ENCODE data around the gene CDC42EP3.

CDC42EP3 gene

GRCh38 chr2:37653805-37654378, 17.6 kb downstream of the CDC42EP3 start:
- DNase-seq (ENCODE audit: insufficient read length) = no peak
- FAIRE-seq = peak; percentile 94
- TF ChIP-seq POLR2AphosphoS5 (IDR thresholded peaks at IDR 0.05; ENCODE audit: low read depth, low read length) (peak; percentile 94), POLR2A (IDR thresholded peaks at IDR 0.05; ENCODE audit: low read depth, low read length) (peak; percentile 90), TAF1 (IDR thresholded peaks at IDR 0.05; ENCODE audit: borderline replicate concordance, low read depth, low read length) (peak; percentile 89; the same call in 1 of the 2 replicates)

GRCh38 chr2:37653093-37653492, 18.3 kb downstream of the CDC42EP3 start:
- no peak for TF ChIP-seq POLR2AphosphoS5 (IDR thresholded peaks at IDR 0.05; ENCODE audit: low read depth, low read length)
- TF ChIP-seq POLR2A (IDR thresholded peaks at IDR 0.05; ENCODE audit: low read depth, low read length) = no peak; the same call in 1 of the 2 replicates
- no peak for TF ChIP-seq TAF1 (IDR thresholded peaks at IDR 0.05; ENCODE audit: borderline replicate concordance, low read depth, low read length)
- DNase-seq (ENCODE audit: insufficient read length) (no peak), FAIRE-seq (peak; percentile 73)

- peak; percentile 57 for FAIRE-seq
Observed at GRCh38 chr2:37652199-37652640, 19.2 kb downstream of the CDC42EP3 start.

GRCh38 chr2:37650548-37651093, 20.8 kb downstream of the CDC42EP3 start:
- FAIRE-seq (peak; percentile 30), DNase-seq (ENCODE audit: insufficient read length) (no peak)
- no peak for TF ChIP-seq POLR2AphosphoS5 (IDR thresholded peaks at IDR 0.05; ENCODE audit: low read depth, low read length)
- TF ChIP-seq POLR2A (IDR thresholded peaks at IDR 0.05; ENCODE audit: low read depth, low read length) = no peak
- no peak for TF ChIP-seq TAF1 (IDR thresholded peaks at IDR 0.05; ENCODE audit: borderline replicate concordance, low read depth, low read length)

More at GRCh38 chr2:37652199-37652640, 19.2 kb downstream of the CDC42EP3 start:
- DNase-seq (ENCODE audit: insufficient read length) = no peak
- peak; percentile 65; the same call in 1 of the 2 replicates for TF ChIP-seq POLR2A (IDR thresholded peaks at IDR 0.05; ENCODE audit: low read depth, low read length)
- TF ChIP-seq POLR2AphosphoS5 (IDR thresholded peaks at IDR 0.05; ENCODE audit: low read depth, low read length) = peak; percentile 73; the same call in 1 of the 2 replicates
- no peak for TF ChIP-seq TAF1 (IDR thresholded peaks at IDR 0.05; ENCODE audit: borderline replicate concordance, low read depth, low read length)

GRCh38 chr2:37649518-37649917, 21.9 kb downstream of the CDC42EP3 start:
- no peak for DNase-seq (ENCODE audit: insufficient read length)
- peak; percentile 36; the same call in 1 of the 2 replicates for TF ChIP-seq POLR2A (IDR thresholded peaks at IDR 0.05; ENCODE audit: low read depth, low read length)
- TF ChIP-seq POLR2AphosphoS5 (IDR thresholded peaks at IDR 0.05; ENCODE audit: low read depth, low read length) = 0 out of 2 replicates have a peak, but pooled peaks have one; percentile 32
- no peak for TF ChIP-seq TAF1 (IDR thresholded peaks at IDR 0.05; ENCODE audit: borderline replicate concordance, low read depth, low read length)
- no peak for FAIRE-seq

GRCh38 chr2:37648331-37649011, 23.0 kb downstream of the CDC42EP3 start:
- TF ChIP-seq POLR2A (IDR thresholded peaks at IDR 0.05; ENCODE audit: low read depth, low read length) (no peak; the same call in 1 of the 2 replicates), POLR2AphosphoS5 (IDR thresholded peaks at IDR 0.05; ENCODE audit: low read depth, low read length) (no peak), TAF1 (IDR thresholded peaks at IDR 0.05; ENCODE audit: borderline replicate concordance, low read depth, low read length) (no peak)
- FAIRE-seq (no peak), DNase-seq (ENCODE audit: insufficient read length) (no peak)

GRCh38 chr2:37647971-37648330, 23.5 kb downstream of the CDC42EP3 start:
- FAIRE-seq (no peak), DNase-seq (ENCODE audit: insufficient read length) (no peak)
- no peak; the same call in 1 of the 2 replicates for TF ChIP-seq POLR2A (IDR thresholded peaks at IDR 0.05; ENCODE audit: low read depth, low read length)
- no peak for TF ChIP-seq POLR2AphosphoS5 (IDR thresholded peaks at IDR 0.05; ENCODE audit: low read depth, low read length)
- TF ChIP-seq TAF1 (IDR thresholded peaks at IDR 0.05; ENCODE audit: borderline replicate concordance, low read depth, low read length) = no peak

- TF ChIP-seq POLR2A (IDR thresholded peaks at IDR 0.05; ENCODE audit: low read depth, low read length) = 0 out of 2 replicates have a peak, but pooled peaks have one; percentile 23
- no peak for TF ChIP-seq TAF1 (IDR thresholded peaks at IDR 0.05; ENCODE audit: borderline replicate concordance, low read depth, low read length)
- FAIRE-seq (no peak), DNase-seq (ENCODE audit: insufficient read length) (no peak)
Observed at GRCh38 chr2:37645836-37646235, 25.6 kb downstream of the CDC42EP3 start.

GRCh38 chr2:37645362-37645761, 26.1 kb downstream of the CDC42EP3 start:
- DNase-seq (ENCODE audit: insufficient read length) = no peak
- no peak for FAIRE-seq
- TF ChIP-seq POLR2AphosphoS5 (IDR thresholded peaks at IDR 0.05; ENCODE audit: low read depth, low read length) (no peak), POLR2A (IDR thresholded peaks at IDR 0.05; ENCODE audit: low read depth, low read length) (no peak), TAF1 (IDR thresholded peaks at IDR 0.05; ENCODE audit: borderline replicate concordance, low read depth, low read length) (no peak)

GRCh38 chr2:37644191-37644590, 27.3 kb downstream of the CDC42EP3 start:
- FAIRE-seq = no peak
- DNase-seq (ENCODE audit: insufficient read length) = no peak
- TF ChIP-seq TAF1 (IDR thresholded peaks at IDR 0.05; ENCODE audit: borderline replicate concordance, low read depth, low read length) (no peak), POLR2AphosphoS5 (IDR thresholded peaks at IDR 0.05; ENCODE audit: low read depth, low read length) (peak; percentile 57; the same call in 1 of the 2 replicates), POLR2A (IDR thresholded peaks at IDR 0.05; ENCODE audit: low read depth, low read length) (peak; percentile 30; the same call in 1 of the 2 replicates)

GRCh38 chr2:37643730-37644078, 27.7 kb downstream of the CDC42EP3 start:
- no peak for DNase-seq (ENCODE audit: insufficient read length)
- TF ChIP-seq POLR2A (IDR thresholded peaks at IDR 0.05; ENCODE audit: low read depth, low read length) (no peak), TAF1 (IDR thresholded peaks at IDR 0.05; ENCODE audit: borderline replicate concordance, low read depth, low read length) (no peak), POLR2AphosphoS5 (IDR thresholded peaks at IDR 0.05; ENCODE audit: low read depth, low read length) (no peak)
- FAIRE-seq = no peak

Data from GM12892 (cell line).